GM23338 (cell line): ENCODE measurements around the gene CRYZL1. TPM values are rescaled to one million over a fixed set of nuclear protein-coding genes. Genes with fewer than 3 reads are reported as not detected.
A peak's percentile ranks its signal among the peaks of the same experiment; 100 is the strongest.

Experiments
- ATAC-seq: fragments of 200-7000 bp; cut with Tn5 transposase; 3 replicates; pipeline ENCODE4 v1.9.1; 2020
- DNase-seq: peaks from one replicate; pipeline ENCODE4 v3.0.0-alpha.2; 2015; ENCODE audit warnings: low spot score
- H2AFZ ChIP-seq: fragments of 200-600 bp; sonication (generic); 2 replicates; pipeline ENCODE4 v1.8.0; 2016; ENCODE audit warnings: antibody characterized with exemption, mild to moderate bottlenecking, moderate library complexity
- H3F3A ChIP-seq: fragments of 200-600 bp; sonication (generic); replicated peaks from 2 replicates; pipeline ENCODE4 v1.8.0; 2017; ENCODE audit warnings: antibody characterized with exemption, mixed run types, low read depth
- H3K27ac ChIP-seq: fragments of 200-600 bp; sonication (generic); 2 replicates; pipeline ENCODE4 v1.6.1; 2016; ENCODE audit warnings: low read depth
- H3K27me3 ChIP-seq: fragments of 200-600 bp; sonication (generic); 2 replicates; pipeline ENCODE4 v1.8.0; 2016; ENCODE audit warnings: mild to moderate bottlenecking, mixed run types, moderate library complexity; ENCODE audit not compliant: insufficient read depth
- H3K36me3 ChIP-seq: fragments of 200-600 bp; sonication (generic); 2 replicates; pipeline ENCODE4 v1.8.0; 2016; ENCODE audit warnings: mild to moderate bottlenecking; ENCODE audit not compliant: insufficient read depth
- H3K4me1 ChIP-seq: fragments of 200-600 bp; sonication (generic); 2 replicates; pipeline ENCODE4 v1.8.0; 2016; ENCODE audit warnings: mild to moderate bottlenecking, moderate library complexity; ENCODE audit not compliant: insufficient read depth
- H3K4me2 ChIP-seq: fragments of 200-600 bp; sonication (generic); 2 replicates; pipeline ENCODE4 v1.7.1; 2017; ENCODE audit warnings: mixed run types
- H3K4me3 ChIP-seq: fragments of 200-600 bp; sonication (generic); 2 replicates; pipeline ENCODE4 v1.6.1; 2016; ENCODE audit warnings: mixed run types
- H3K79me2 ChIP-seq: fragments of 200-600 bp; sonication (generic); replicated peaks from 2 replicates; pipeline ENCODE4 v1.8.0; 2017; ENCODE audit warnings: mild to moderate bottlenecking; ENCODE audit not compliant: insufficient read depth
- H3K9me2 ChIP-seq: fragments of 200-600 bp; sonication (generic); 2 replicates; pipeline ENCODE4 v1.8.0; 2017; ENCODE audit not compliant: insufficient read depth
- H4K20me1 ChIP-seq: fragments of 200-600 bp; sonication (generic); replicated peaks from 2 replicates; pipeline ENCODE4 v1.8.0; 2017; ENCODE audit warnings: mild to moderate bottlenecking; ENCODE audit not compliant: insufficient read depth
- H3K27ac Mint-ChIP-seq: 2 replicates; pipeline ENCODE4 v1.8.0; 2020; ENCODE audit warnings: inconsistent platforms, mild to moderate bottlenecking, moderate library complexity, mixed read lengths
- H3K27me3 Mint-ChIP-seq: 3 replicates; pipeline ENCODE4 v1.8.0; 2022; ENCODE audit warnings: low read depth, mild to moderate bottlenecking, moderate library complexity, mixed read lengths, inconsistent platforms; ENCODE audit not compliant: insufficient read depth, poor library complexity
- H3K36me3 Mint-ChIP-seq: 3 replicates; pipeline ENCODE4 v1.8.0; 2021; ENCODE audit warnings: low read depth, mild to moderate bottlenecking, inconsistent platforms, moderate library complexity, mixed read lengths
- H3K4me1 Mint-ChIP-seq: 3 replicates; pipeline ENCODE4 v1.8.0; 2020; ENCODE audit warnings: mild to moderate bottlenecking, inconsistent platforms, mixed read lengths
- H3K4me3 Mint-ChIP-seq: 3 replicates; pipeline ENCODE4 v1.8.0; 2021; ENCODE audit warnings: moderate library complexity, mild to moderate bottlenecking, inconsistent platforms, mixed read lengths
- H3K9me3 Mint-ChIP-seq: 3 replicates; pipeline ENCODE4 v1.8.0; 2020; ENCODE audit warnings: moderate library complexity, mild to moderate bottlenecking, inconsistent platforms, mixed read lengths
- CREB1 ChIP-seq: fragments of 250-450 bp; sonication (Bioruptor Pico); IDR thresholded peaks from 2 replicates; pipeline ENCODE4 v1.5.0; 2020; ENCODE audit warnings: low read depth, mild to moderate bottlenecking, moderate library complexity
- CTCF ChIP-seq, 2 experiments: fragments of 200-600 bp in 1 of 2; sonication (generic) in 1 of 2; conservative IDR thresholded peaks; 2 replicates each; pipeline versions ENCODE4 v1.5.1 to v1.6.1; 2016 to 2017; ENCODE audit warnings: antibody characterized with exemption in 2 of 2, low read depth in 2 of 2, mild to moderate bottlenecking in 2 of 2, moderate library complexity in 1 of 2
- EZH2phosphoT487 ChIP-seq: fragments of 200-600 bp; sonication (generic); IDR thresholded peaks from one replicate; pipeline ENCODE4 v1.8.1; 2018; ENCODE audit warnings: antibody characterized with exemption; ENCODE audit not compliant: unreplicated experiment
- POLR2AphosphoS5 ChIP-seq: IDR thresholded peaks from 2 replicates; pipeline ENCODE4 v1.6.1; 2016; ENCODE audit warnings: antibody characterized with exemption, low read depth
- ZNF114 ChIP-seq: fragments of 250-450 bp; sonication (Bioruptor Pico); IDR thresholded peaks from 2 replicates; pipeline ENCODE4 v1.5.0; 2020; ENCODE audit warnings: mild to moderate bottlenecking, moderate library complexity
- polyA plus RNA-seq: library from polyadenylated mRNA; unstranded; fragments of >200 nt; fragmentation: Nextera tagmentation; extraction: Ambion mirVana; gene quantifications from 2 replicates; pipeline ENCODE4 v1.2.1, GENCODE V29; 2016
- total RNA-seq: library from RNA; depleted of rRNA; stranded (reverse); fragments of >200 nt; shearing (Covaris generic); gene quantifications from 2 replicates; pipeline ENCODE4 v1.2.3, GENCODE V29; 2014

The CRYZL1 gene
- total and polyA plus RNA-seq, 2 experiments from 2014 or later: 23.8 to 40.5 TPM

- Histone ChIP-seq H3K79me2 (peaks cover 24% of the 10 kb centered on the region), H3K9me2 (no peaks in the 10 kb centered on the region), H3K36me3 (0 out of 2 replicates have a peak, but pooled peaks cover 7% of the 10 kb centered on the region), H3K4me2 (peak within 1 kb of the TSS; percentile 91), H3K4me1 (peaks cover 14% of the 10 kb centered on the region; the same call in 1 of the 2 replicates), H2AFZ (peak within 1 kb of the TSS; percentile 97), H3K27ac (peak within 1 kb of the TSS; percentile 90), H3K27me3 (0 out of 2 replicates have a peak, but pooled peaks cover 8% of the 10 kb centered on the region), H3F3A (peaks cover 11% of the 10 kb centered on the region; the same call in 1 of the 2 replicates), H3K4me3 (peak within 1 kb of the TSS; percentile 87), H4K20me1 (0 out of 2 replicates have a peak, but pooled peaks cover 8% of the 10 kb centered on the region)
- H3K36me3 Mint-ChIP-seq: peaks cover 21% of the 10 kb centered on the region; the same call in 2 of the 3 replicates
- TF ChIP-seq ZNF114 (CRISPR knock-in tag): no peak
- TF ChIP-seq POLR2AphosphoS5: peak; percentile 80
- peak; percentile 74 for TF ChIP-seq CREB1 (CRISPR knock-in tag)
- peaks cover 9% of the 10 kb centered on the region for H3K27me3 Mint-ChIP-seq
- peak; percentile 92 for ATAC-seq
- peaks cover 11% of the 10 kb centered on the region for H3K4me1 Mint-ChIP-seq
- H3K9me3 Mint-ChIP-seq: no peaks in the 10 kb centered on the region
- DNase-seq: peak; percentile 89
- peak within 1 kb of the TSS; percentile 74 for H3K27ac Mint-ChIP-seq
- H3K4me3 Mint-ChIP-seq: peak within 1 kb of the TSS; percentile 88
Observed at GRCh38 chr21:33588485-33589335, 52.8 kb downstream of the CRYZL1 start, which contains the start of gene DONSON. DONSON (minus strand) TSS chr21:33588684; CDS start chr21:33588641, 43 bp downstream.

- Histone ChIP-seq H3K9me2 (no peaks in the 10 kb centered on the region), H3K27me3 (0 out of 2 replicates have a peak, but pooled peaks cover 8% of the 10 kb centered on the region), H3F3A (peaks cover 11% of the 10 kb centered on the region; the same call in 1 of the 2 replicates), H3K4me3 (peak overlapping the region; percentile 87), H3K27ac (no peak overlapping the region), H3K36me3 (0 out of 2 replicates have a peak, but pooled peaks cover 7% of the 10 kb centered on the region), H3K4me2 (peak overlapping the region; percentile 91), H3K79me2 (peaks cover 24% of the 10 kb centered on the region), H3K4me1 (peaks cover 14% of the 10 kb centered on the region; the same call in 1 of the 2 replicates), H4K20me1 (0 out of 2 replicates have a peak, but pooled peaks cover 8% of the 10 kb centered on the region), H2AFZ (peak overlapping the region; percentile 92)
- TF ChIP-seq EZH2phosphoT487: no peak
- TF ChIP-seq CTCF (conservative IDR thresholded peaks at IDR 0.05; ENCODE audit: low read depth in 2 of 2): no peak
- TF ChIP-seq POLR2AphosphoS5: no peak
- peak overlapping the region; percentile 88 for H3K4me3 Mint-ChIP-seq
- H3K27ac Mint-ChIP-seq: peak overlapping the region; percentile 74; the same call in 1 of the 2 replicates
- ATAC-seq (peak; percentile 65), DNase-seq (peak; percentile 57)
- no peaks in the 10 kb centered on the region for H3K9me3 Mint-ChIP-seq
- peaks cover 25% of the 10 kb centered on the region; the same call in 2 of the 3 replicates for H3K36me3 Mint-ChIP-seq
- peaks cover 9% of the 10 kb centered on the region for H3K27me3 Mint-ChIP-seq
- H3K4me1 Mint-ChIP-seq: peaks cover 11% of the 10 kb centered on the region
Observed at GRCh38 chr21:33587792-33588484, 53.6 kb downstream of the CRYZL1 start.
